ENCODE measurements around the gene EDA.
"Not testable (repeated sequence)": the region's sequence is repeated elsewhere in the genome, so short reads cannot be mapped to it uniquely, and the experiment has no call there.

EDA gene

DNA sequence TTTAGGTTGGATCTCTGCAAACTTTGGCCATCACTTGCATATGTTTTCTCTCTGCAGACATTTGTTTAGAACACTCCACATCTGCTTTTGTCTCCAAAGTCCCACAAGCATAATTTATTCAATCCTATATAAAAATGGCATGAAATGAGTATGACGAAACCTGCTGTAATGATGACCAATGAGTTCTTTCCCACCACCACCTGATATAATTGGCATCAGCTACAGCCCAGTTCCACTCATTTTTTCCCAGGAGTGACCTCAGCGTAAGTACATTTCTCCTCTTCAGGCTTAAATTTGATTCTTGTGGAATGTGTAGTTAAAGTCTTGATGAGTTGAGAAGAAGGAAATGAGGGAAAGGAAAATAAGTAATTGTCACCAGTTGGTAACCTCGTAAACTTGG, 228.7 kb downstream of the EDA start:
- no peak overlapping the region for H3K4me3 ChIP-seq (ENCODE audit: low read depth, low read length)
- no peaks in the 10 kb centered on the region for H3K27me3 ChIP-seq
- no peaks in the 10 kb centered on the region for H3K9me3 ChIP-seq
- no peaks in the 10 kb centered on the region for H3K4me1 ChIP-seq
- H3K36me3 ChIP-seq, result no peaks in the 10 kb centered on the region
- no peak for TF ChIP-seq CTCF (IDR thresholded peaks at IDR 0.05; ENCODE audit: low read depth, low read length)
- DNase-seq, result no peak

GRCh38 chrX:69859999-69860398, 244.1 kb downstream of the EDA start:
- H3K4me3 ChIP-seq (ENCODE audit: low read depth, low read length); DNase-seq; H3K4me1 ChIP-seq: not testable (repeated sequence)

GRCh38 chrX:69876221-69876620, 260.3 kb downstream of the EDA start:
- Histone ChIP-seq H3K36me3 (no peaks in the 10 kb centered on the region), H3K4me1 (no peaks in the 10 kb centered on the region), H3K27me3 (no peaks in the 10 kb centered on the region), H3K9me3 (no peaks in the 10 kb centered on the region), H3K4me3 (ENCODE audit: low read depth, low read length) (no peak overlapping the region)
- no peak for TF ChIP-seq CTCF (IDR thresholded peaks at IDR 0.05; ENCODE audit: low read depth, low read length)
- DNase-seq, result no peak

More at GRCh38 chrX:69859999-69860398, 244.1 kb downstream of the EDA start:
- H3K36me3 ChIP-seq, H3K27me3 ChIP-seq, H3K9me3 ChIP-seq: not testable (repeated sequence)

GRCh38 chrX:69884210-69884609, 268.3 kb downstream of the EDA start:
- TF ChIP-seq CTCF (IDR thresholded peaks at IDR 0.05; ENCODE audit: low read depth, low read length), result no peak
- Histone ChIP-seq H3K27me3 (no peaks in the 10 kb centered on the region), H3K36me3 (no peaks in the 10 kb centered on the region), H3K4me3 (ENCODE audit: low read depth, low read length) (no peak overlapping the region), H3K9me3 (no peaks in the 10 kb centered on the region), H3K4me1 (no peaks in the 10 kb centered on the region)
- no peak for DNase-seq

- no peak for DNase-seq
Observed at GRCh38 chrX:69896046-69896445, 280.1 kb downstream of the EDA start.

DNA sequence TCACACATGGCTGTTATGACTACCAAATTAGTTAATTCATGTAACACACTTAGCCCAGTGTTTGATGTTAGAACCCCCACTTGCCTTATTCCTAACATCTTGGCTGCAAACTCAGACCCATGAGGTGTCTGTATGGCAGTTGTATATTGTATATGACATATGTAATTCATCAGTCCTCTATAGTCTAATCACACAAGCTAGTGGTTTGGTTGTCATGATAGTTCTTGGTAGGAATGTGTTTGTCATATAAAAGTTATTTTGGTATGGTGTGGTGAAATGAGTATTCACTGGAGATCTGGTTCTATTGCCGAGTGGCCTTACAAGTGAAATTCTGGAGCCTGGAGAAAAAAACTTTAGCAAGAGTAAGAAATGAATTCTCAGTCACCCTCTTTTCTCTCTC, 284.6 kb downstream of the EDA start:
- no peak for TF ChIP-seq CTCF (IDR thresholded peaks at IDR 0.05; ENCODE audit: low read depth, low read length)
- H3K27me3 ChIP-seq, result no peaks in the 10 kb centered on the region
- no peaks in the 10 kb centered on the region for H3K36me3 ChIP-seq
- no peaks in the 10 kb centered on the region for H3K4me1 ChIP-seq
- no peaks in the 10 kb centered on the region for H3K9me3 ChIP-seq
- no peak for DNase-seq
- no peak overlapping the region for H3K4me3 ChIP-seq (ENCODE audit: low read depth, low read length)

More at GRCh38 chrX:69896046-69896445, 280.1 kb downstream of the EDA start:
- H3K4me1 ChIP-seq, result no peaks in the 10 kb centered on the region
- H3K36me3 ChIP-seq, result no peaks in the 10 kb centered on the region
- H3K4me3 ChIP-seq (ENCODE audit: low read depth, low read length), result no peak overlapping the region
- TF ChIP-seq CTCF (IDR thresholded peaks at IDR 0.05; ENCODE audit: low read depth, low read length), result no peak
- no peaks in the 10 kb centered on the region for H3K27me3 ChIP-seq
- H3K9me3 ChIP-seq, result no peaks in the 10 kb centered on the region

GRCh38 chrX:69906447-69906846, 290.5 kb downstream of the EDA start:
- no peaks in the 10 kb centered on the region for H3K9me3 ChIP-seq
- no peaks in the 10 kb centered on the region for H3K36me3 ChIP-seq
- no peak for DNase-seq
- no peak for TF ChIP-seq CTCF (IDR thresholded peaks at IDR 0.05; ENCODE audit: low read depth, low read length)
- H3K4me1 ChIP-seq, result no peaks in the 10 kb centered on the region
- no peaks in the 10 kb centered on the region for H3K27me3 ChIP-seq
- no peak overlapping the region for H3K4me3 ChIP-seq (ENCODE audit: low read depth, low read length)

Measured in BE2C (cell line).